HG02610 (cell line): Measurements from ENCODE around the gene DGCR2.
"Not testable (repeated sequence)": the region's sequence is repeated elsewhere in the genome, so short reads cannot be mapped to it uniquely, and the experiment has no call there.

Source experiments
- ATAC-seq: cut with Tn5 transposase; IDR thresholded peaks from one replicate; pipeline ENCODE4 v1.9.1; 2021; ENCODE audit warnings: mild to moderate bottlenecking, moderate library complexity; ENCODE audit not compliant: unreplicated experiment

The DGCR2 gene

GRCh38 chr22:19062943-19063308 lies 59.3 kb downstream of the DGCR2 start:
- no peak for ATAC-seq

- no peak for ATAC-seq
Observed at GRCh38 chr22:19062139-19062942, 59.9 kb downstream of the DGCR2 start.

DNA sequence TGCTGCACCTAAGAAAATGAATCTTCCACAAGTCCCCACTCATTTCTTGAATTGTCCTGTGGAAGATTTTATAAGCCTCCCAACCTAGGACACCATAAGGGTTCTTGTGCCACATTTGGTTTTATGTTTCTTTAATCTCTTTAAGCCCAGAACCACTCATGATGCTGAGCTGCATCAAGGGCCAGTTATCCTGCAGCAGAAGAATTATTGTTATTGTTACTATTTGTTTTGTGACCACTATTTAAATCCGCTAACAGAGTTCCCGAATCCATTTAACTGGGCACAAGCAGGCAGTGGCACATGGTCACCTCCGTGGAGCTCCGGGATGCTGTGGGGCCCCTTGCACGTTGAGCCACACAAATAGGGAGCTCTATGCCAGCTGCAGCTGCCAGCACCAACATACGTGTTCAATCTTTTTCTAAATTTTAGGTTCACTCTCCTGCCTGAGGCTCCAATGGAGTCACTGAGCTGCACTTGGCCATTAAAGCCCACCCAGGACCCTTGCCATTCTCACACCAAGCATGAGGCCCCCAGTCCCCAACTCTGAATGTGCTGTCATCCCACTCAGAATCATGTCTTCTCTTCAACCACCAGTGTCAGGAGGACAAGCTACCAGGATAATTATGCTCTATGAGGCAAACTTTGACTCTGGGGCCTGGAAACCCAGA lies 60.6 kb downstream of the DGCR2 start:
- ATAC-seq: no peak

GRCh38 chr22:19060356-19061009 lies 61.7 kb downstream of the DGCR2 start:
- ATAC-seq: no peak

- no peak for ATAC-seq
Observed at GRCh38 chr22:19059481-19060278, 62.5 kb downstream of the DGCR2 start.

- no peak for ATAC-seq
Observed at GRCh38 chr22:19058713-19059451, 63.3 kb downstream of the DGCR2 start.

- no peak for ATAC-seq
Observed at GRCh38 chr22:19057999-19058491, 64.2 kb downstream of the DGCR2 start.

- no peak for ATAC-seq
Observed at GRCh38 chr22:19057539-19057938, 64.7 kb downstream of the DGCR2 start.

- no peak for ATAC-seq
Observed at GRCh38 chr22:19056951-19057401, 65.2 kb downstream of the DGCR2 start.

GRCh38 chr22:19055801-19056200 lies 66.4 kb downstream of the DGCR2 start:
- ATAC-seq: no peak

GRCh38 chr22:19052941-19053541 lies 69.2 kb downstream of the DGCR2 start:
- no peak for ATAC-seq

DNA sequence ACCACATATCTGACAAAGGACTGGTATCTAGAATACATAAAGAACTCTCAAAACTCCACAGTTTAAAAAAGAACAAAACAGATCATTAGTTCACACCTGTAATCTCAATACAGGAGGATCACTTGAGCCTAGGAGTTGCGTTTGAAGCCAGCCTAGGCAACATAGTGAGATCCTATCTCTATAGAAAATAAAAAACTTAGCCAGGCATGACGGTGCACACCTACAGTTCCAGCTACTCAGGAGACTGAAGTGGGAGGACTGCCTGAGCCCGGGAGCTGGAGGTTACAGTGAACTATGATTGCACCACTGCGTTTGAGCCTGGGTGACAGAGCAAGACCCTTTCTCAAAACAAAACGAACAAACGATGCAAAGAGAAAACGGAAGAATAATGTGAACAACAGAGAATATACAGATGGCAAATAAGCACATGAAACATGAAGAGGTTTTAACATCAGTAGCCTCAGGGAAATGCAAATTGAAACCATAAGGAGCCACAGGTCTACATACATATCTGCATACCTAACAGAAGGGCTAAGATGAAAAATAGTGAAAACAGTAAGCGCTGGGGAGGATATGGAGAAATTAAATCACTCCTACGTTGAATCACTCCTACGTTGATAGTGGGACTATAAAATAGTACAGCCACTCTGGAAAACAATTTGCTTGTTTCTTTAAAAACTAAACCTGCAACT lies 70.7 kb downstream of the DGCR2 start:
- ATAC-seq: no peak

- ATAC-seq: not testable (repeated sequence)
Observed at GRCh38 chr22:19050847-19051246, 71.4 kb downstream of the DGCR2 start.

DNA sequence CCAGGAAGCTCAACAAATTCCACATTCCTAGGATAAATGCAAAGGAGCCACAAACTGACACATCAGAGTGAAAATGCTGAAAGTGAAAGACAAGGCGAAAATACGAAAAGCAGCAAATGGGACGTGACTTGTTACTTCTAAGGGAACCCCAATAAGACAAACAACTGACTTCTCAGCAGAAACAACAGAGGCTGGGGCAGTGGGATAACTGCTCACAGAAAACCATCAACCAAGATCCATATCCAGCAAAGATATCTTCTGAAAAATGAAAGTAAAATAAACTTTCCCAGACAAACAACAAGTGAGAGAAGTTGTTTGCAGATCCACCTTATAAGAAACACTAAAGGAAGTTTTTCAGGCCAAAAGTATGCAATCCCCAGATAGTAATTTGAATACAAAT lies 72.1 kb downstream of the DGCR2 start:
- ATAC-seq: no peak

- ATAC-seq: no peak
Observed at GRCh38 chr22:19048531-19048930, 73.7 kb downstream of the DGCR2 start.

DNA sequence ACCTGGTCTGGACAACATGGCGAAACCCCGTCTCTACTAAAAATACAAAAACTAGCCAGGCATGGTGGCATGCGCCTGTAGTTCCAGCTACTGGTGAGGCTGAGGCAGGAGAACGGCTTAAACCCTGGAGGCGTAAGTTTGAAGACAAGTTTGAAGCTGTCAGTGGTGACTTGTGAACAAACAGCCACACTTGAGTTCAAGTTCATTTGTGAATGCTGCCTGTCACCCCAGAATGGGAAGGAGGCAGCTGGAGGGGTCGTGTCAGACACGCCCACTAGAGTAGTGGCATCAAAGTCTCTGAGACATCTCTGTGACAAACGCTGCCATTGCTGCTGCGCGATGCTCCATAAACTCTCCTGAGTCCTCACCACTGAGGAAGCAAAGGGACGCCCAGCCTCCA lies 74.2 kb downstream of the DGCR2 start:
- ATAC-seq: no peak

DNA sequence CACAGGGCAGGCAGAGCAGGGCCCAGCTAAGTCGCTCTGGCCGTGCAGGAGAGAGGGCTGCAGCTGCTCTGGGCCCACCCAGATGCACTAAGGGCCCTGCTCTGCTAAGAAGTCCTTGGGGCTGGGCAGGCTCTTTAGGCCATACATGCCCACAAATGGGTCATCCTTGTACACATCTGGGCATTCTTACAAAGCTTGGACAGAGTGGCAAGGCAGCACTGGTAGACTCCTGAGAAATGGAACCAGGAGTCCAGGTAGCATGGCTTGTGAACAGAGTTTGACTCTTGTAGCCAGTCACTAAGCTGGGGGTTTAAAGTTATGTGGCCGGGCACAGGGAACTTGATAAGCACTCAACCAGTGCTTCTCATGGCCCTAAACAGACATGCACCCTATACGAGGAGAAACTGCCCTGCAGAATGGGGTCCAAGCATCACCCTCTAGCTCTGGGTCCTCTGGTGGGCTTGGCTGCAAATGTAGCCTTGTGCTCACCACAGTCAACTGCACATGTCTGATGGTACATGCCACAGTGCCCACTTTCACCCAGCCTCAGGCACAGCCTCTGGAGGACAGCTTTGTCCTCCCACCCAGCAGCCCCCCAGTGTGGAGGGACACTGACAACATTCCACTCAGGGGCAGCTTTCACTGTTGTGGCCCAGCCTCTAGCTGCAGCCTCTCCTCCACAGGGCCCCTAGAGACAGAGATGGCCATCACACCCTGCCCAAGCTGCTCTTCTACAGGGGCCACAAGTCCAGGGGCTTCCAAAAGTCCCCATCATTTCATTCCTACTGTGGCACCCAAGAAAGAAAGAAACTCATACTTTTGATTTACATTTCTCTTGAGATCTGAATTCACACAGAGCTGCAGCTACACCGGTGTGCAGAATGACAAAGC lies 75.2 kb downstream of the DGCR2 start:
- ATAC-seq: no peak

DNA sequence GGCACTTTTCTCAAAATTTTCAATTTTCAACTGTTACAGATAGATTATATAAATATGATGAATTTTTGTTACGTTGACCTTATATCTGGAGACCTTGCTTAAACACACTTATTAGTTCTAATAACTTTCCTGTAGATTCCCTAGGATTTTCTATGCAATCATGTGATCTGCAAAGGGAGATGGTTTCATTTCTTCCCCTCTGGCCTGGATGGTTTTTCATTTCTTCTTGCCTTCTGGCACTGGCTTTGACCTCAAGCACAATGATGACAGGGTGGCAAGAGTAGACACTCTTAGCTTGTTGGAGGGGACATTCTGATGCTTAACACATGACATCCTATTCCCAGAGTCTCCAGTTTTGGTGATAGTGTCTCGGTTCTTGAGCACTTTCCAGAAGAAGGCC lies 75.9 kb downstream of the DGCR2 start:
- ATAC-seq: no peak
